Stimulated activated CD4-positive, alpha-beta T cell treated with anti-CD3 and anti-CD28 coated beads, Interleukin-15, amount 100 ng/mL, for 48 hours (primary cell): ENCODE data around the gene GALR1.

Experiments
- DNase-seq, 2 donors: peaks; one replicate each; pipeline ENCODE4 v3.0.0-alpha.2; 2020; ENCODE audit warnings: low read depth in 2 of 2

GALR1 gene

DNA sequence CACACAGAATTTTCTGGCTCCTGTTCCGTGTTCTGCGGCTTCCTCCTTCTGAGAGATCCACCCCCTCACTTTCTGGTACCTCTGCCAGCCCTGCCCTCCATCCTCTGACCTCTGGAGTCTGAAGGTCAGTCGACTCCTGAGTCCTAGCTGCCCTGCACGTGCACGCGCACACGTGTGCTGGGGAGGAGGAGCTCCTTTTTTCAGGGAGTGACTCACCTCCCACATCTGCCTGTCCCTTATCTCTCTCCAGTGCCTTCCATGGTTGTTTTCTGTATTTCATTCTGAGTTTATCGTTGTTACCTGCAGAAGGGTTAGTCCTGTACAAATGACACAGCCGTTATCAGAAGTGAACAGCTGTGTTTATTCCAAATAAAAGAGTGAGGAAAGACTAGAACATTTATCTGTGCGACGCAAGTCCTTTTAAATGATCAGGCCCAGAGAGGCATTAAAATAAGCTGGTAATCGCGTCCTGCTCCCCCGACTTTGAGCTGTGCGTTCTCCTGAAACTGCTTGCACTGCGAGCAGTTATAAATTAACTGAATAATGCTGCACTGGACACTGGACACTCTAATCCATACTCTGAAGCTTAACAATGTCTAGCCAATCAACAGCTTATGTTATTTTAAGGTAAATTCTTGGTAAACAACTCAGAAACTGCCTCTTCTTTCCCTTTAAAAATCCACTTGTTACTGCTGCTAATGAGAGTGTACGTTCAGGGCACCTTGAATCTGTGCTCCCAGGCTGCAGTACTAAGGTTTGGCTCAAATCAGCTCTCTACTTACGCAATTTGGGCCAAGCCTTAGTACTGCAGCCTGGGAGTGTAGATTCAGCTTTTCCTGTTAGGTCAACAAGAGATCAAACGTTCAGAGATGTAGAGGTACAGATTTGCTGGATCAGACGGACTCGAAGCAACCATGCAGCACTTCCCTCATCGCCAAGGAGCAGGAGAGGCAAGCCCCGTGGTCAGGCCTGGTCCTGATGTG lies 72.5 kb downstream of the GALR1 start:
- DNase-seq: no peak

DNA sequence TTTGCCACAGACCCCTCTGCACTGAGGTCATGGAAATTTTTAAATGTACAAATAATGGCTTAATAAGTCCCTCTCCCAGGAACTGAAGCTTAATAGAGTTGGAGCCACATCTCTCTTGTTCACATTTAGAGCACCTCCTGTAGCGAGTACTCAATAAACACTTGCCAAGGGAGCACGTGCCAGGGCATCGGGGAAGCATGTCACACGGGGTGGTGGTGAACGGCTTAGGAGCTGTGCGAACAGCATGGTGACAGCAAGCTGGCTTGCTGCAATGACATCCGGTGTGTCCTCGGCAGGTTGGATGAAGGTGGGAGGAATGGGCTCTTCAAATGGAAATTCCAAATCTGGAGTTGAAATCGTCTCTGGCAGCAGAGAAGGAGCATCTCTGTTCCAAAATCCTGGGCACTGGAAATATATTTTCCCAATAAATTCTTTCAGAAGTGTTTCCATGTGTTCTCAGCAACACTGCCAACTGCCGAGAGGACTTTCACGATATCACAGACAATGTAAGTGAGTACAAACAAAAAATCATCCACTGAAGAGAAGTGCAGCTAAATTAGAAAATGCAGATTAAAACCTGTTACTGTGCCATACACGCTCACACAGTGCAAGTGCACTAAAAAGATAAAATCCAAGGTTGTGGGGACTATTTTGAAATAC lies 74.1 kb downstream of the GALR1 start:
- DNase-seq: no peak
